NB4 (cell line): Measurements from ENCODE around the gene STK33.

Experiments
- POLR2A ChIP-seq: IDR thresholded peaks from 2 replicates; pipeline ENCODE4 v1.6.1; 2011; ENCODE audit warnings: mild to moderate bottlenecking; ENCODE audit not compliant: insufficient read length; ENCODE audit errors: extremely low read depth
- TF ChIP-seq, protein P1 (sequence below): IDR thresholded peaks from one replicate; pipeline ENCODE4 v1.5.1; 2012; ENCODE audit warnings: low read depth, low read length
- TF ChIP-seq, protein P2 (sequence below): IDR thresholded peaks from 2 replicates; pipeline ENCODE4 v1.6.1; 2011; ENCODE audit warnings: low read depth, low read length

DNA sequence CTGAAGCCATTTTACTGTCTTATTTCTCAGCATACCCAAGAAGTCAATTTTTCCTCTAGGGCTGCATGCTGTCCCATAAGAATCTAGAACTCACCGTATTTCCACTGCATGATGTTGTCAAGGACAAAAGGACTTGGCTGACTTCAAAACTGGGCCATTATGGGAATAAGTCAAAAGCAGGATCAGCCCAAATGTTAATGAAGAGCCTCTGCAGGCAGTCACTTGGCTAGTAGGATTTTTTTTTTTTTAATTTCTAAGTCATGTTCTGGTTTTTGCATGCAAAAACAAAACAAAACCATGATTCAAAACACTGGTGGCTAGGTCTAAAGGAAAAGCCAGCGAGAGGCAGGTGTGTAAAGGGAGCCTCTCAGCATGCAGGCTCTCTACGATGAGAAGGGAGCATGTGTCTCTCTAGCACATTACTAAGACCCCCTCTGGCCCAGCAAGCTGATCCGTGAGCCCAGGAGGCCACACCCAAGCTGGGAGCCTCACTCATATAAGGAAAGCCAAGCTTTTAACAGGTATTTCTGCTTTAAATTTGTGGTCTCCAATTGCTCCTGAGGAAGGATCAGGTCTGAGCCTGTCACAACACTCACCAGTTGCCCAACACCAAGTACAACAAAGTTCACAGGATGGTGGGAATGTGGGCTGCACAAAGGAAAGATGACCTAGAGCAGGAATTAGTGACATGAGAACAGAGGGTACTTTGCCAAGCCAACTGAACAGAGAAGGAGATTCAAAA is 21.4 kb upstream of the STK33 start:
- TF ChIP-seq POLR2A = no peak
- TF ChIP-seq, protein P1, sequence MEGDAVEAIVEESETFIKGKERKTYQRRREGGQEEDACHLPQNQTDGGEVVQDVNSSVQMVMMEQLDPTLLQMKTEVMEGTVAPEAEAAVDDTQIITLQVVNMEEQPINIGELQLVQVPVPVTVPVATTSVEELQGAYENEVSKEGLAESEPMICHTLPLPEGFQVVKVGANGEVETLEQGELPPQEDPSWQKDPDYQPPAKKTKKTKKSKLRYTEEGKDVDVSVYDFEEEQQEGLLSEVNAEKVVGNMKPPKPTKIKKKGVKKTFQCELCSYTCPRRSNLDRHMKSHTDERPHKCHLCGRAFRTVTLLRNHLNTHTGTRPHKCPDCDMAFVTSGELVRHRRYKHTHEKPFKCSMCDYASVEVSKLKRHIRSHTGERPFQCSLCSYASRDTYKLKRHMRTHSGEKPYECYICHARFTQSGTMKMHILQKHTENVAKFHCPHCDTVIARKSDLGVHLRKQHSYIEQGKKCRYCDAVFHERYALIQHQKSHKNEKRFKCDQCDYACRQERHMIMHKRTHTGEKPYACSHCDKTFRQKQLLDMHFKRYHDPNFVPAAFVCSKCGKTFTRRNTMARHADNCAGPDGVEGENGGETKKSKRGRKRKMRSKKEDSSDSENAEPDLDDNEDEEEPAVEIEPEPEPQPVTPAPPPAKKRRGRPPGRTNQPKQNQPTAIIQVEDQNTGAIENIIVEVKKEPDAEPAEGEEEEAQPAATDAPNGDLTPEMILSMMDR = no peak
- TF ChIP-seq, protein P2, sequence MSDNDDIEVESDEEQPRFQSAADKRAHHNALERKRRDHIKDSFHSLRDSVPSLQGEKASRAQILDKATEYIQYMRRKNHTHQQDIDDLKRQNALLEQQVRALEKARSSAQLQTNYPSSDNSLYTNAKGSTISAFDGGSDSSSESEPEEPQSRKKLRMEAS = no peak
